Left ventricle myocardium inferior (tissue), 1 donor: ENCODE measurements around the gene NCOA4. TPM values are rescaled to one million over a fixed set of nuclear protein-coding genes. Genes with fewer than 3 reads are reported as not detected.

Source experiments
- DNase-seq: peaks from one replicate; pipeline ENCODE4 v3.0.0-alpha.2; 2020
- H3K27ac ChIP-seq: fragments of 200-600 bp; replicated peaks from 2 replicates; pipeline ENCODE4 v1.8.0; 2021
- H3K27me3 ChIP-seq: fragments of 200-600 bp; 2 replicates; pipeline ENCODE4 v1.8.0; 2021; ENCODE audit warnings: low read depth
- H3K36me3 ChIP-seq: fragments of 200-600 bp; 2 replicates; pipeline ENCODE4 v1.8.0; 2021
- H3K4me1 ChIP-seq: fragments of 200-600 bp; 2 replicates; pipeline ENCODE4 v1.8.0; 2021
- H3K4me3 ChIP-seq: fragments of 200-600 bp; 2 replicates; pipeline ENCODE4 v1.8.0; 2021; ENCODE audit warnings: mild to moderate bottlenecking, moderate library complexity
- H3K9me3 ChIP-seq: fragments of 200-600 bp; replicated peaks from 2 replicates; pipeline ENCODE4 v1.8.0; 2021
- CTCF ChIP-seq: fragments of 200-600 bp; IDR thresholded peaks from 2 replicates; pipeline ENCODE4 v1.8.0; 2021; ENCODE audit warnings: antibody characterized with exemption, mild to moderate bottlenecking, borderline replicate concordance
- intact Hi-C: fragments of 100-400 bp; cut with micrococcal nuclease; formaldehyde crosslinking; loops from one replicate; pipeline ENCODE4 v1.11.0; 2022
- total RNA-seq: library from RNA; stranded (reverse); fragmentation: NEBNext Ultra II Directional; extraction: Animal tissue kit (Norgen Biotek cat#: 25700); gene quantifications from one replicate; pipeline ENCODE4 v1.2.1, GENCODE V29; 2021
- donor health status: DM: no; HTN: yes; CAD: no; lungs with severe emphysema.

NCOA4 gene
- total RNA-seq, 1 donor from 2014 or later: 270 TPM

DNA sequence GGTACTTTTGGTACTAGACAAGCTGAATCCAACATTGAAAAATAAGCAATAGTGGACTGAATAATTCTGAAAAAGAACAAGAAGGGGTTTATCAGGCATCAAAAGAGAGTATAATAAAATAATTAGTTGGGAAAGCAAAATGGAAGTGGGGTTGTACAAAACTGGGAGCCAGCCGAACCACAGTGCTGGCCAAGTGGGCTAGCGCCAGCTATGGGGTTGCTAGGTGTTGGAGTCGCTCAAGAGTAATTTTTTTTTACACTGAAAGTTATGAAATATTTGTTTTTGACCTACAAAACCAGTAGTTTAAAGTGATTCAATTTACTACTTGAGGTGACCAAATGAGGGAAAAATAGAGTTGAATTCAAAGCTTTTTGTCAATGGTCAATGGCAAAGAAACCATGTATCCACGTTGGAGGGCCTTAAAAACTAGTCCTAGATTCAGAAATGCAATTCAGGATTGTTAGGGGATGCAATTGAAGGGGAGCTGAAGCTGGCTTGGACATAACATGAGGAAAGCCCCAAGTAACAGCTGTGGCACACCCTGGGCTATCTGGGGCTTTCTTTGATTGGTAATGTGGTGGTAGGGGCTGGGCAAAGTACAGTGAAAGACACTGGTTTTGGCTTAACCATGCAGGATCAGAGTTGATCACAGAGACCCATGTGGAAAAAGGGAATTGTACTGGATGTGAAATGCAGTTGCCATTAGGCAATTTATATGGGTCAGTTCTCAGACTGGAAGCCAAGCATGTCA, 43.9 kb upstream of the NCOA4 start:
- Histone ChIP-seq H3K4me1 (peaks cover 6% of the 10 kb centered on the region), H3K9me3 (no peaks in the 10 kb centered on the region), H3K27ac (no peak overlapping the region), H3K36me3 (no peaks in the 10 kb centered on the region), H3K27me3 (no peaks in the 10 kb centered on the region), H3K4me3 (no peak overlapping the region)
- DNase-seq: no peak
- intact Hi-C loops: no loop called here
- no peak for TF ChIP-seq CTCF

DNA sequence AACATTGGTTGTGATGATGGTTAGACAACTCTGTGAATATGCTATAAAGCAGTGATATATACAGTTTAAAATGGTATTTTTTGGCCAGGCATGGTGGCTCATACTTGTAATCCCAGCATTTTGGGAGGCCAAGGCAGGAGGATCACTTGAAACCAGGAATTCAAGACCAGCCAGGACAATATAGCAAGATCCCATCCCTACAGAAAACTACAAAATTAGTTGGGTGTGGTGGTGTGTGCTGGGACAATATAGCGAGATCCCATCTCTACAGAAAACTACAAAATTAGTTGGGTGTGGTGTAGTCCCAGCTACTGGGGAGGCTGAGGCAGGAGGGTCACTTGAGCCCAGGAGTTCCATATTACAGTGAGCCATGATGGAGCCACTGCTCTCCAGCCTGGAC, 43.1 kb upstream of the NCOA4 start:
- Histone ChIP-seq H3K27me3 (no peaks in the 10 kb centered on the region), H3K4me3 (no peak overlapping the region), H3K36me3 (no peaks in the 10 kb centered on the region), H3K27ac (no peak overlapping the region), H3K9me3 (no peaks in the 10 kb centered on the region), H3K4me1 (peaks cover 6% of the 10 kb centered on the region)
- no peak for TF ChIP-seq CTCF
- intact Hi-C loops: no loop called here
- DNase-seq: no peak

DNA sequence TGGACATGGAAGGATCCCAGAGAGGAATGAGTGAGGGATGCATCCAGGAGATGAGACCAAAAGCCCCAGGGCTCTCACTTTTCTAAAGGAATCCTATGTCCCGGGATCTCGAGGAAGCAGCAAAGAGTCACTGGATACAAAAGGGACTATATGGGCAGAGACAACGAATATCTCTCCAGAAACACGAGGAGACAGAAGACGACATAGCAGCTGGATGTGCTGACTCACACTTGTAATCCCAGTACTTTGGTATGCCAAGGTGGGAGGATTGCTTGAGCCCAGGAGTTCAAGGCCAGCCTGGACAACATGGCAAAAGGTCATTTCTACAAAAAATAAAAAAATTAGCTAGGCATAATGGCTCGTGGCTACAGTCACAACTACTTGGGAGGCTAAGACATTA, 40.3 kb upstream of the NCOA4 start:
- no peaks in the 10 kb centered on the region for H3K27me3 ChIP-seq
- no peak overlapping the region for H3K27ac ChIP-seq
- no peak for DNase-seq
- no peak overlapping the region for H3K4me3 ChIP-seq
- intact Hi-C loops: no loop called here
- TF ChIP-seq CTCF: no peak
- no peaks in the 10 kb centered on the region for H3K36me3 ChIP-seq
- no peaks in the 10 kb centered on the region for H3K9me3 ChIP-seq
- H3K4me1 ChIP-seq: no peaks in the 10 kb centered on the region

- intact Hi-C loops: no loop called here
- no peak for TF ChIP-seq CTCF
- H3K36me3 ChIP-seq: no peaks in the 10 kb centered on the region
- H3K9me3 ChIP-seq: no peaks in the 10 kb centered on the region
- DNase-seq: no peak
- H3K27me3 ChIP-seq: no peaks in the 10 kb centered on the region
- H3K27ac ChIP-seq: no peak overlapping the region
- no peaks in the 10 kb centered on the region for H3K4me1 ChIP-seq
- H3K4me3 ChIP-seq: no peak overlapping the region
Measured at GRCh38 chr10:46069771-46070463, 39.5 kb upstream of the NCOA4 start.

DNA sequence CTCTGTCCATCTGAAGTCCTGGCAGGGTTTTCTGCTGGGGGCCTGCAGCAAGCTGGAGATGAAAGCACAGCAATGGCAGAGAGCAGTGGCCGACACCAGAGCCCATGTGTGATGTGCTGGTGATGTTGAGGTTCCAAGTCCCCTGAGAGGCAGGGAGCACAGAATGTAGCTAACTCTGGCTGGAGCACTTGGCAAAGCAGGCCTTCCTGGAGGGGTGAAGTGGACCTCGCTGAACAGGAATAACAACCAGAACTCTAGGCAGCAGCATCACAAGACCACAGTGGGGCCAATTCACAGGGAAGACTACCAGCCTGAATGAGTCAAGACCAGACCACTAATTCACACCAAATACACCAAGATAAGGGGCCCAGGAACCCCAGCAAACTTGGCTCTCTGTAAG, 38.5 kb upstream of the NCOA4 start:
- Histone ChIP-seq H3K4me1 (no peaks in the 10 kb centered on the region), H3K36me3 (no peaks in the 10 kb centered on the region), H3K27ac (no peak overlapping the region), H3K4me3 (no peak overlapping the region), H3K27me3 (no peaks in the 10 kb centered on the region), H3K9me3 (no peaks in the 10 kb centered on the region)
- TF ChIP-seq CTCF: no peak
- intact Hi-C loops: no loop called here
- no peak for DNase-seq
